Tongue (tissue), 2 donors: ENCODE data around the gene EIF3A. TPM values are rescaled to one million over a fixed set of nuclear protein-coding genes. Genes with fewer than 3 reads are reported as not detected.
"Not testable (repeated sequence)": the region's sequence is repeated elsewhere in the genome, so short reads cannot be mapped to it uniquely, and the experiment has no call there.

Experiments used
- DNase-seq: peaks from one replicate; pipeline ENCODE4 v3.0.0-alpha.2; 2015
- total RNA-seq: library from RNA; depleted of rRNA; stranded (reverse); fragments of >200 nt; gene quantifications from one replicate; pipeline ENCODE4 v1.2.3, GENCODE V29; 2014

EIF3A gene
- total RNA-seq, 1 donor from 2014 or later: 123 TPM

DNA sequence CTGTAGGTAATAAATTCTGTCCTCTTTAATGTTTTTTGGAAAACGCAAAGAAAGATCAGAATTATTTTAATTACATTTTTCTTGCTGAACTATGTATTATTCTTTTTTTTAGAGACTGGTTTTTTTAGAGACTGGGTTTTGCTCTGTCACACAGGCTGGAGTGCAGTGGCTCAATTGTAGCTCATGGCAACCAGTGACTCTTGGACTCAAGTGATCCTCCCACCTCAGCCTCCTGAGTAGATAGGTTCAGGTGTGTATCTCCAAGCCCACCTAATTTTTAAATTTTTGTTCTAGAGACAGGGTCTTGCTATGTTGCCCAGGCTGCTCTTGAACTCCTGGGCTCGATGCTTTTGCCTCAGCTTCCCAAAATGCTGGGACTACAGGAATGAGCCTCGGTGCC is 18.0 kb upstream of the EIF3A start:
- DNase-seq: no peak

GRCh38 chr10:119096641-119097415 is 16.2 kb upstream of the EIF3A start:
- not testable (repeated sequence) for DNase-seq

DNA sequence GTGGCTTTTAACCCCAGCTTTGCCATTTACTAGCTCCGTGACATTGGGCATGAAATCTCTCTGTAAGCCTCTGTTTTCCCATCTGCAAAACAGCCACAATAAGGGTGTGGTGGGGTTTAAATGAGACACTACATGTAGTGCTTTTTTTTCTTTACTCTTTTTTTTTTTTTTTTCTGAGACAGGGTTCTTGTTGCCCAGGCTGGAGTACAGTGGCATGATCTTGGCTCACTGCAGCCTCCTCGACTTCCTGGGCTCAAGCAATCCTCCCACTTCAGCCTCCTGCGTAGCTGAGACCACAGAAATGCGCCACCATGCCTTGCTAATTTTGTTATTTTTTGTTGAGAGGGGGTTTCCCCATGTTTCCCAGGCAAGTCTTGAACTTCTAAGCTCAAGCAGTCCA is 15.0 kb upstream of the EIF3A start:
- DNase-seq: no peak

GRCh38 chr10:119090968-119091367 is 10.4 kb upstream of the EIF3A start:
- DNase-seq: no peak

GRCh38 chr10:119090026-119090795 is 9.6 kb upstream of the EIF3A start:
- no peak for DNase-seq

DNA sequence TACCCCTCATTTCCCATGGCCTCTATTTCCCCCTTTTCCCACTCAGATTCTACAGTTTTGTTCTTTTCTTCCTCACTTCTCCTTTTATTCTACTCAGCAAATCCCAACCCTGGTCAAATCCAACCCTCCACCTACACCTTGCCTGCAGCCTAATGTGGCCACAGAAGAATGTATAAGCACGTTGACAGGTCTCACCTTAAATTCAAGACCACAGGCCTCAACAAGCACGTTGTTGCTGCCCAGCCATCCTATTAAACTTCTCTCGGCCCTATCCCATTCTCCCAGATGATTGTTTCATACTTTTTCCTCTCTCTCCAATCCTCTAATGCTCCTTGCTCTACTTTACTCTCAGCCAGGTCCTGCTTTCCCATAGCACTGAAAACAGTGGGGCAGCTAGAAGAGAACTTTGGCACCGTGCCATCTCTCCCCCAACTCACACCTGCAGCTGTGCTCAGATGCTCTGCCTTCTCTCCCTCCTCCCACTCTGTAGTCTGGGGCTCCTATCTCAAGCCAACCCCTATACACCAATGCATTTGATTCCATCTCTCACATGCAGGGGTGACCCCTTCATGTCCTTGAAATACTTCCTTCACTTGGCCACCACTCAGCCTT is 6.8 kb upstream of the EIF3A start:
- DNase-seq: no peak

DNA sequence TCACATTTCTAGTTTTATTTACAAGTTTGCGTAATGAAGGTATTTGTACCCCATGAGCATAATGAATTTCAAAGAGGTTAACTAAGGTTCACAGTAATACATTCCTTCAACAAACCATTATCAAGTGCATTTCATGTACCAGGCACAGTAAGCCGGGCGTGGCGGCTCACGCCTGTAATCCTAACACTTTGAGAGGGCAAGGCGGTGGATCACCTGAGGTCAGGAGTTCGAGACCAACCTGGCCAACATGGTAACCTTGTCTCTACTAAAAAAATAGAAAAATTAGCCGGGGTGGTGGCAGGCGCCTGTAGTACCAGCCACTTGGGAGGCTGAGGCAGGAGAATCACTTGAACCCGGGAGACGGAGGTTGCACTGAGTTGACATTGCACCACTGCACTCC is 4.3 kb upstream of the EIF3A start:
- no peak for DNase-seq

DNA sequence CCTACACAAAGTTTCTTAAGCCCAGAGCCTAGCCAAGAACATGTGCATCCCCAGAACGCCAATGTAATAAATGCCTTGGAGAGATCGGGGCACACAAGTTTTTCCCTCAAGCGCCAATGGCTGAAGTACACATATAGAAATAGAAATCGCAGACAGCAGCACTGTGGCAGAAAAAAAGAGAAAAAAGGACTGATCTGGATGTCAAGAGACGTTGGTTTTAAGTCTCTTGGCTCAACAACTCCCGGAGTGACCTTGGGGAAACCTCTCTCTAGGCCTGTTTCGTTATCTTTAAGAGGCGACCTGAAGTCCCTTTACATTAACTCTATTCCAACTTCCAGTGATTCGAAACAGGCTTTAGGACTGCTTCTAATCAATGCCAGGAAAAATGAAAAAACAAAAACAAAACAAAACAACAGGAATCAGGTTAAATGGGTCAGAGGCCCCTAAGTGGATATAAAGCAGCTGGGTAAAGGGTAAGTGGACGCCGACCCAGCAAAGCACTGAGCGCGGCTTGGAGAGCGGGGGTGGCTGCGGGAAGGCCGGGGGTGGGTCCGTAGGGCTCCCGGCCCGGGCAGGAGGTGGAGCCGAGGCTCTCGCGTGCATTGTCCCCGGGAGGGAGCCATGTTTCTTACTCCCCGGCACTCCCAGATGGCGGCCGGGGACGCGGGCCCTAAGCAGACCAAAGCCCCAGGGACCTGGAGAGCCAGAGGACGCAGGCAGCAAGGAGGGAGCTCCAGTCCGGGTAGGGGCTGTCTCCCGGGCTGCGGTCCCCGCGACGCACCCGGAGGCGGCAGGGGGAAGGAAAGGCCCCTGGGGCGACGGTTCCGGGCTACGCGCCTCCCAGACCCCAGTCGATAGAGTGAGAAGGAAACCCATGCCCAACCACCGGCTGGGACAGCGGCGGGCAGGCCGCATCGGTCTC is 757 bp downstream of the EIF3A start:
- DNase-seq: peak; percentile 83

DNA sequence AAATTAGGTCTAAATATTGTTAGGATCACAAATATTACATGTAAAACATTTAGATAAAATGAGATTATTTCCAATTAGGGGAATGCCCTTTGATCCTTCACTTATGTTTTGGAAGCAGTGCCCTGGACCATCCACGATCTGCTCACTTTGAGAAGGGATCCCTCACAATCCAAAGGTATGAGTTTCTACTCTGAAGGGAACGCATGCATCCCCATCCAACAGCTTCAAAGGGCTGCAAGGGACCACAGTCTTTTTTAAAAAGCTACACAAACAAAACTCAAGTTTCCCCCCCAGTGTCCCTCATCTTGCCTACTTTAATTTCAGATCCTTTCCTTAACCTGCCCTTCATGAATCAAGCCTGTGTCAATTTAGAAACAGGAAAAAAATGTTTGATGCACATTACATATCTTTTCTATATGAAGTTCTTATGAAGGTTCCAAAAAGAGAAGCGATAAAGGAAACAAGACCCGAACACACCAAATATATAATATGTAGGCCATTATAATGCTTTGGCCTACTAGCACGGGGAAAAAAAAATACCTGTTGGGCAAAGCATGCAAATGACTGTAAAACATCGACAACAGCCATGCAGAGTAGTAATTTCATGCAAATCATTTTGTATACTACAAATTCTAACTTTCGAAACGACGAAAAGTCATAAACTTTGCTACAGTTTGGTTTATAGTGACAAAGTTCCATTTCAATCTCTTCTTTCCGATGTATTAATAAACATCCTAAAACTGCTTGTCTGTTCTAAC is 2.0 kb downstream of the EIF3A start:
- no peak for DNase-seq

DNA sequence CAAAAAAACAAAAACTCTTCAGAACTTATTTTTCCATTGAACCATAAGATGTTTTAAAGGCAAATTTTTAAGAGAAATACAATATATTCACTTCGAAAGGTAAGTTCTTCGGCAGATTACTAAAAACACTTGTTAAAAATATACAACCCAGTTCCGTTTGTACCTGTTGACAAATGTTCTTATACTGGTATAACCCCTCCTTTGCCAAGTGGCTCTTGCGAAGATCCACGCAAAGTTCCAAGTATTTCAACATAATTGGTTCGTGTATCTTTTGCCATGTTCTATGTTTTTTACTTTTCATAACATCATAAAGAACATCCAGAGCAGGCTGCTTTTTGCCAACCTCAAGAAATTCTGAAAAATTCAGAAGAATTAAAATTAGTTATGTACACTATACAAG is 7.0 kb downstream of the EIF3A start:
- no peak for DNase-seq

GRCh38 chr10:119070395-119071165 is 10.0 kb downstream of the EIF3A start:
- no peak for DNase-seq

- DNase-seq: no peak
Measured at GRCh38 chr10:119061926-119062325, 18.7 kb downstream of the EIF3A start.

- DNase-seq: no peak
Measured at GRCh38 chr10:119061352-119061751, 19.3 kb downstream of the EIF3A start.

DNA sequence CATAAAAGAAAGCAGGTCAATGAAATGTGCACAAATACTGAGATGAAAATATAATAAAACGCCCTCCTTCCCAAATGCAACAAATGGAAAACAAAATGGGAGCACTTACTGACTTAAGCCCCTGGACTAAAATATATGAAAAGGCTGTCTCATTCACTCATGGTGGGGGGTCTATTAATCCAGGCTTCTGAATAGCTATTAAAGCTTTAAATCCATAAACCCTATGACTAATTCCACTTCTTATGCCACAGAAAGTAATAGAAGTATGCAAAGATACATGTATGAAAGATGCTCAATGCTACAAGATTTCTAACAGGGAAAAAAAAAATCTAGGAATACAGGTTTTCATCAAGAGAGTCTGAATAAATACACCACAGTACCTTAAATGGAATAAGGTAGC is 20.5 kb downstream of the EIF3A start:
- DNase-seq: no peak

- no peak for DNase-seq
Measured at GRCh38 chr10:119059557-119059956, 21.1 kb downstream of the EIF3A start.

- DNase-seq: no peak
Measured at GRCh38 chr10:119058010-119058409, 22.6 kb downstream of the EIF3A start.

- DNase-seq: no peak
Measured at GRCh38 chr10:119055472-119055871, 25.1 kb downstream of the EIF3A start.

GRCh38 chr10:119051775-119052174 is 28.8 kb downstream of the EIF3A start:
- no peak for DNase-seq

DNA sequence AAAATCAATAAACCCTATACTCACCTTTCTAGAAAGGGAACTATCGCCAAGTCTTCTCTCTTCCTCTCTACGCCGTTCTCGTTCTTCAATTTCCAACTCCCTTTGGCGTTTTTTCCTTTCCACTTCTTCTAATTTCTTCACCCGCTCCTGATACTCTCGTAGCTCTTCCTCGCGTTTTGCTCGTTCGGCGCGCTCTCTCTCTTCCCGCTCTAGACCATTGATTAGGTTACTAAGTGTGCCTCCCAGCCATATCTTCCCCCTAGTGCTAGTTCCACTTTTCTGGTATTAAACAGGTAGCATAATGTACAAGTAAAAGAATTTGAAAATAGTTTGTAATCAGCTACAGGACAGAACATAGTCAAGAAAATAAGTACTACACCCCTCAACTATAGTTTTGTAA is 30.8 kb downstream of the EIF3A start:
- DNase-seq: no peak

DNA sequence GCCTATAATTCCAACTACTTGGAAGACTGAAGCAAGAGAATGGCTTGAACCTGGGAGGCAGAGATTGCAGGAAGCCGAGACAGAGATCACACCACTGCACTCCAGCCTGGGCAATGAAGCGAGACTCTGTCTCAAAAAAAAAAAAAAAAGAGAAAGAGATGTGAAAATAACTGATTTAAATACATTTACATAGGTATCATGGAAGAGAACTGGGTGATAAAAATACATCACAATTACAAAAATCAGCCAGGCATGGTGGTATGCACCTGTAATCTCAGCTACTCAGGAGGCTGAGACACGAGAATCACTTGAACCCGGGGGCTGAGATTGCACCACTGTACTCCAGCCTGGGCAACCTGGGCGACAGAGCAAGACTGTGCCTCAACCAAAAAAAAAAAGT is 31.3 kb downstream of the EIF3A start:
- DNase-seq: no peak

- no peak for DNase-seq
Measured at GRCh38 chr10:119045561-119045960, 35.1 kb downstream of the EIF3A start.
